ENCODE measurements around the gene ENC1.

- TF ChIP-seq CTCF (conservative IDR thresholded peaks at IDR 0.05; ENCODE audit: low read length) (no peak), EZH2phosphoT487 (IDR thresholded peaks at IDR 0.05; ENCODE audit: borderline replicate concordance, low read depth, low read length) (no peak)
Observed at GRCh38 chr5:74603376-74603775, 37.2 kb downstream of the ENC1 start.
